ENCODE measurements around the gene HAL. TPM values are rescaled to one million over a fixed set of nuclear protein-coding genes. Genes with fewer than 3 reads are reported as not detected.

HAL gene
- total and polyA plus RNA-seq, 2 of the 13 experiments (the other 11 are each of a cell fraction or from before 2014, with no cell fraction given) = 0.89 to 37.8 TPM

DNA sequence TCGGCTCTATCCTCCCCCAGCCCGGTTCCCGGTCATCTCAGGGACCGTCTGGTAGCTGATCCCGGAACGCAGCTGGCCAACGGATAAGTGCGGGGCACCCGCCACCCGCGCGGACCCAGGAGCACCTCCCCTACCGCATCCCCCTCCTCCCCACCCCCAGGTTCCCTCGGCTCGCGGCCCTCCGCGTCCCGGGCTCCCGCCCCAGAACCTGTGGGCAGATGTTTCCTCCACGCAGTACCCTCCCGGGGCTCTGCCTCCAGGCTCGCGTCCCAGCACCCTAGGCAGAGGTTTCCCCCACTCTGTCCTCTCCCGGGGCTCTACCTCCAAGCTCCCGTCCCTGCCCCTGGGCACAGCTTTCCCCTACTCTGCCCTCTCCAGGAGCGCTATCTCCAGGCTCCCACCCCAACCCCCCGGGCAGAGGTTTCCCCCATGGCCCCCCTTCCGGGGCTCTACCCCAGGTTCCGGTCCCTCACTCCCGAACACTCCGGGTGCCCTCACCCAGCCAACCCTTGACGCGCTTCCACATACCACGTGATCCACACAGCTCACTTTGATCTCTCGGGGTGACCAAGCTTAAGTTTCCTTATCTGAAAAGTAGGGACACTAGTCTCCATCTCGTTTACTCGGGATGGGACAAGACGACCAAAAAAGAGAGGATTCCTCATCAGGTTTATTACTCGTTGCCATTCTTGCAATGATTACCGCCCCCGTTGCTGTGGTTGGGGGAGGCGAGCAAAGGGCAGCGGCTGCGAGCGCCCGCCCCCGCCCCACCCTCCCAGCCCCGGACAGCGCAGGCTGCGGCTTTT, 53.4 kb downstream of the HAL start, which contains the start of gene CCDC38 (continued):
- TF ChIP-seq ZNF143 (CRISPR knock-in tag; IDR thresholded peaks at IDR 0.05) = no peak; the same call in 1 of the 2 replicates
- TF ChIP-seq, protein P1, sequence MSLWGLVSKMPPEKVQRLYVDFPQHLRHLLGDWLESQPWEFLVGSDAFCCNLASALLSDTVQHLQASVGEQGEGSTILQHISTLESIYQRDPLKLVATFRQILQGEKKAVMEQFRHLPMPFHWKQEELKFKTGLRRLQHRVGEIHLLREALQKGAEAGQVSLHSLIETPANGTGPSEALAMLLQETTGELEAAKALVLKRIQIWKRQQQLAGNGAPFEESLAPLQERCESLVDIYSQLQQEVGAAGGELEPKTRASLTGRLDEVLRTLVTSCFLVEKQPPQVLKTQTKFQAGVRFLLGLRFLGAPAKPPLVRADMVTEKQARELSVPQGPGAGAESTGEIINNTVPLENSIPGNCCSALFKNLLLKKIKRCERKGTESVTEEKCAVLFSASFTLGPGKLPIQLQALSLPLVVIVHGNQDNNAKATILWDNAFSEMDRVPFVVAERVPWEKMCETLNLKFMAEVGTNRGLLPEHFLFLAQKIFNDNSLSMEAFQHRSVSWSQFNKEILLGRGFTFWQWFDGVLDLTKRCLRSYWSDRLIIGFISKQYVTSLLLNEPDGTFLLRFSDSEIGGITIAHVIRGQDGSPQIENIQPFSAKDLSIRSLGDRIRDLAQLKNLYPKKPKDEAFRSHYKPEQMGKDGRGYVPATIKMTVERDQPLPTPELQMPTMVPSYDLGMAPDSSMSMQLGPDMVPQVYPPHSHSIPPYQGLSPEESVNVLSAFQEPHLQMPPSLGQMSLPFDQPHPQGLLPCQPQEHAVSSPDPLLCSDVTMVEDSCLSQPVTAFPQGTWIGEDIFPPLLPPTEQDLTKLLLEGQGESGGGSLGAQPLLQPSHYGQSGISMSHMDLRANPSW (CRISPR knock-in tag; IDR thresholded peaks at IDR 0.05; ENCODE audit: borderline replicate concordance) = no peak
- TF ChIP-seq ZNF563 (CRISPR knock-in tag; IDR thresholded peaks at IDR 0.05) = no peak
- TF ChIP-seq ZNF207 (IDR thresholded peaks at IDR 0.05; ENCODE audit: borderline replicate concordance) = no peak
- TF ChIP-seq SUZ12 (IDR thresholded peaks at IDR 0.05; ENCODE audit: low read depth, low read length) = no peak
- no peak for TF ChIP-seq ZNF703 (CRISPR knock-in tag; IDR thresholded peaks at IDR 0.05; ENCODE audit: borderline replicate concordance)
- TF ChIP-seq NFKBIZ (CRISPR knock-in tag; IDR thresholded peaks at IDR 0.05) = no peak
- no peak for TF ChIP-seq BCL6 (CRISPR knock-in tag; IDR thresholded peaks at IDR 0.05)
- no peak for TF ChIP-seq MBNL3 (CRISPR knock-in tag; conservative IDR thresholded peaks at IDR 0.05)
- no peak for TF ChIP-seq PRPF4 (IDR thresholded peaks at IDR 0.05; ENCODE audit: low read depth, low read length, poor library complexity, severe bottlenecking)
- TF ChIP-seq FOSL2 (CRISPR knock-in tag; IDR thresholded peaks at IDR 0.05) = 0 out of 2 replicates have a peak, but pooled peaks have one; percentile 22
- TF ChIP-seq ZFY (CRISPR knock-in tag; IDR thresholded peaks at IDR 0.05) = peak; percentile 12; the same call in 1 of the 2 replicates
- no peak for TF ChIP-seq FOXC1 (CRISPR knock-in tag; IDR thresholded peaks at IDR 0.05; ENCODE audit: borderline replicate concordance)
- TF ChIP-seq CREB1 (IDR thresholded peaks at IDR 0.05) = peak; percentile 31; the same call in 1 of the 2 replicates
- no peak for TF ChIP-seq CREB1 (CRISPR knock-in tag; IDR thresholded peaks at IDR 0.05)
- TF ChIP-seq, protein P2, sequence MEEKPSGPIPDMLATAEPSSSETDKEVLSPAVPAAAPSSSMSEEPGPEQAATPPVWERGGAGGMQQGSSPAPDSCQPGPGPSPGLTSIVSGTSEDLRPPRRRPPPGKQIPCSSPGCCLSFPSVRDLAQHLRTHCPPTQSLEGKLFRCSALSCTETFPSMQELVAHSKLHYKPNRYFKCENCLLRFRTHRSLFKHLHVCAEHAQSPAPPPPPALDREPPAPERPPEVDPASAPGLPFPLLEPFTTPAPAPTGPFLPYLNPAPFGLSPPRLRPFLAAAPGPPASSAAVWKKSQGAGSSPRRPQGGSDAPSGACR (CRISPR knock-in tag; IDR thresholded peaks at IDR 0.05) = no peak
- TF ChIP-seq FOXP1 (IDR thresholded peaks at IDR 0.05) = no peak
- 0 out of 2 replicates have a peak, but pooled peaks have one; percentile 10 for TF ChIP-seq FOXP1 (CRISPR knock-in tag; IDR thresholded peaks at IDR 0.05)
- TF ChIP-seq ZNF335 (CRISPR knock-in tag; IDR thresholded peaks at IDR 0.05) = no peak
- no peak for TF ChIP-seq KDM3A (CRISPR knock-in tag; IDR thresholded peaks at IDR 0.05; ENCODE audit: low read depth)
- TF ChIP-seq, protein P3, sequence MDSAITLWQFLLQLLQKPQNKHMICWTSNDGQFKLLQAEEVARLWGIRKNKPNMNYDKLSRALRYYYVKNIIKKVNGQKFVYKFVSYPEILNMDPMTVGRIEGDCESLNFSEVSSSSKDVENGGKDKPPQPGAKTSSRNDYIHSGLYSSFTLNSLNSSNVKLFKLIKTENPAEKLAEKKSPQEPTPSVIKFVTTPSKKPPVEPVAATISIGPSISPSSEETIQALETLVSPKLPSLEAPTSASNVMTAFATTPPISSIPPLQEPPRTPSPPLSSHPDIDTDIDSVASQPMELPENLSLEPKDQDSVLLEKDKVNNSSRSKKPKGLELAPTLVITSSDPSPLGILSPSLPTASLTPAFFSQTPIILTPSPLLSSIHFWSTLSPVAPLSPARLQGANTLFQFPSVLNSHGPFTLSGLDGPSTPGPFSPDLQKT (CRISPR knock-in tag; IDR thresholded peaks at IDR 0.05; ENCODE audit: borderline replicate concordance) = no peak
- peak; percentile 34; the same call in 1 of the 2 replicates for TF ChIP-seq ZFX (CRISPR knock-in tag; IDR thresholded peaks at IDR 0.05; ENCODE audit: low read depth)
- peak; percentile 34; the same call in 1 of the 2 replicates for TF ChIP-seq SOX5 (CRISPR knock-in tag; IDR thresholded peaks at IDR 0.05; ENCODE audit: borderline replicate concordance)
